IPS-20b (cell line): Measurements from ENCODE around the gene ARHGEF5.
"Not testable (repeated sequence)": the region's sequence is repeated elsewhere in the genome, so short reads cannot be mapped to it uniquely, and the experiment has no call there.

Source experiments
- H3K27ac ChIP-seq: one replicate; pipeline ENCODE4 v1.5.1; 2013; ENCODE audit warnings: low read length
- H3K27me3 ChIP-seq: 2 replicates; pipeline ENCODE4 v1.6.1; 2013; ENCODE audit warnings: mild to moderate bottlenecking, low read length, inconsistent platforms; ENCODE audit not compliant: insufficient read depth
- H3K36me3 ChIP-seq: 2 replicates; pipeline ENCODE4 v1.6.1; 2013; ENCODE audit warnings: low read depth, mild to moderate bottlenecking, inconsistent platforms, low read length, moderate library complexity; ENCODE audit not compliant: insufficient read depth
- H3K4me1 ChIP-seq: 2 replicates; pipeline ENCODE4 v1.6.1; 2013; ENCODE audit warnings: mild to moderate bottlenecking, control low read depth, inconsistent platforms, low read length, moderate library complexity; ENCODE audit not compliant: insufficient read depth
- H3K4me3 ChIP-seq: 2 replicates; pipeline ENCODE4 v1.5.1; 2013; ENCODE audit warnings: mild to moderate bottlenecking, low read length, inconsistent platforms
- H3K9ac ChIP-seq: 2 replicates; pipeline ENCODE4 v1.6.1; 2013; ENCODE audit warnings: low read depth, mild to moderate bottlenecking, inconsistent platforms, low read length, moderate library complexity
- H3K9me3 ChIP-seq: 2 replicates; pipeline ENCODE4 v1.6.1; 2013; ENCODE audit warnings: mild to moderate bottlenecking, low read depth, low read length, inconsistent platforms; ENCODE audit not compliant: insufficient read depth

The ARHGEF5 gene

GRCh38 chr7:144348625-144349024, 6.6 kb upstream of the ARHGEF5 start:
- H3K9me3 ChIP-seq, H3K4me1 ChIP-seq, H3K9ac ChIP-seq, H3K36me3 ChIP-seq, H3K27ac ChIP-seq, H3K4me3 ChIP-seq, H3K27me3 ChIP-seq: not testable (repeated sequence)

GRCh38 chr7:144351667-144352066, 3.5 kb upstream of the ARHGEF5 start:
- H3K9me3 ChIP-seq, H3K9ac ChIP-seq, H3K27me3 ChIP-seq, H3K36me3 ChIP-seq, H3K4me3 ChIP-seq, H3K4me1 ChIP-seq, H3K27ac ChIP-seq: not testable (repeated sequence)

- H3K4me3 ChIP-seq: not testable (repeated sequence)
Measured at GRCh38 chr7:144356185-144356584, 983 bp downstream of the ARHGEF5 start.

GRCh38 chr7:144356860-144357259, 1.7 kb downstream of the ARHGEF5 start:
- not testable (repeated sequence) for H3K4me1 ChIP-seq, H3K27ac ChIP-seq, H3K9me3 ChIP-seq, H3K36me3 ChIP-seq, H3K4me3 ChIP-seq, H3K27me3 ChIP-seq, H3K9ac ChIP-seq

More at GRCh38 chr7:144356185-144356584, 983 bp downstream of the ARHGEF5 start:
- not testable (repeated sequence) for H3K27me3 ChIP-seq, H3K27ac ChIP-seq, H3K9ac ChIP-seq, H3K36me3 ChIP-seq, H3K9me3 ChIP-seq, H3K4me1 ChIP-seq

GRCh38 chr7:144362061-144362460, 6.9 kb downstream of the ARHGEF5 start:
- H3K4me3 ChIP-seq, H3K9me3 ChIP-seq, H3K27ac ChIP-seq, H3K4me1 ChIP-seq, H3K36me3 ChIP-seq, H3K27me3 ChIP-seq, H3K9ac ChIP-seq: not testable (repeated sequence)

GRCh38 chr7:144365523-144365922, 10.3 kb downstream of the ARHGEF5 start:
- not testable (repeated sequence) for H3K9me3 ChIP-seq, H3K27me3 ChIP-seq, H3K4me1 ChIP-seq, H3K9ac ChIP-seq, H3K4me3 ChIP-seq, H3K27ac ChIP-seq, H3K36me3 ChIP-seq

- H3K36me3 ChIP-seq, H3K9ac ChIP-seq, H3K4me3 ChIP-seq, H3K27ac ChIP-seq, H3K27me3 ChIP-seq, H3K4me1 ChIP-seq, H3K9me3 ChIP-seq: not testable (repeated sequence)
Measured at GRCh38 chr7:144367250-144367649, 12.0 kb downstream of the ARHGEF5 start.

GRCh38 chr7:144369221-144369620, 14.0 kb downstream of the ARHGEF5 start:
- not testable (repeated sequence) for H3K4me3 ChIP-seq, H3K9ac ChIP-seq, H3K27me3 ChIP-seq, H3K27ac ChIP-seq, H3K4me1 ChIP-seq, H3K36me3 ChIP-seq, H3K9me3 ChIP-seq

GRCh38 chr7:144378651-144379050, 23.4 kb downstream of the ARHGEF5 start:
- no peak overlapping the region for H3K9ac ChIP-seq
- H3K4me3 ChIP-seq: no peak overlapping the region
- peaks cover 32% of the 10 kb centered on the region for H3K36me3 ChIP-seq
- no peaks in the 10 kb centered on the region for H3K27me3 ChIP-seq
- H3K27ac ChIP-seq: no peak overlapping the region
- H3K9me3 ChIP-seq: no peaks in the 10 kb centered on the region
- no peaks in the 10 kb centered on the region for H3K4me1 ChIP-seq

- Histone ChIP-seq H3K9me3 (no peaks in the 10 kb centered on the region), H3K27me3 (no peaks in the 10 kb centered on the region), H3K4me1 (peaks cover 10% of the 10 kb centered on the region), H3K27ac (no peak overlapping the region), H3K9ac (no peak overlapping the region), H3K4me3 (no peak overlapping the region), H3K36me3 (peaks cover 32% of the 10 kb centered on the region)
Measured at GRCh38 chr7:144379776-144380384, 24.7 kb downstream of the ARHGEF5 start.

- Histone ChIP-seq H3K9ac (peak overlapping the region; percentile 14; the same call in 1 of the 2 replicates), H3K4me3 (no peak overlapping the region), H3K27me3 (no peaks in the 10 kb centered on the region), H3K4me1 (peaks cover 19% of the 10 kb centered on the region), H3K36me3 (peaks cover 13% of the 10 kb centered on the region), H3K27ac (no peak overlapping the region), H3K9me3 (no peaks in the 10 kb centered on the region)
Measured at GRCh38 chr7:144384071-144384470, 28.9 kb downstream of the ARHGEF5 start.

GRCh38 chr7:144384555-144385245, 29.5 kb downstream of the ARHGEF5 start:
- Histone ChIP-seq H3K27me3 (no peaks in the 10 kb centered on the region), H3K9ac (peak overlapping the region; percentile 14; the same call in 1 of the 2 replicates)

More at GRCh38 chr7:144384555-144385245, 29.5 kb downstream of the ARHGEF5 start:
- Histone ChIP-seq H3K36me3 (peaks cover 11% of the 10 kb centered on the region), H3K27ac (no peak overlapping the region), H3K4me3 (no peak overlapping the region), H3K9me3 (no peaks in the 10 kb centered on the region), H3K4me1 (peaks cover 21% of the 10 kb centered on the region)
